NCI-H1048 (cell line): ENCODE measurements around the gene ACOT7.

Experiments
- DNase-seq: peaks from one replicate; lab custom pipeline; 2025; lab: John Stamatoyannopoulos, UW

The ACOT7 gene

DNA sequence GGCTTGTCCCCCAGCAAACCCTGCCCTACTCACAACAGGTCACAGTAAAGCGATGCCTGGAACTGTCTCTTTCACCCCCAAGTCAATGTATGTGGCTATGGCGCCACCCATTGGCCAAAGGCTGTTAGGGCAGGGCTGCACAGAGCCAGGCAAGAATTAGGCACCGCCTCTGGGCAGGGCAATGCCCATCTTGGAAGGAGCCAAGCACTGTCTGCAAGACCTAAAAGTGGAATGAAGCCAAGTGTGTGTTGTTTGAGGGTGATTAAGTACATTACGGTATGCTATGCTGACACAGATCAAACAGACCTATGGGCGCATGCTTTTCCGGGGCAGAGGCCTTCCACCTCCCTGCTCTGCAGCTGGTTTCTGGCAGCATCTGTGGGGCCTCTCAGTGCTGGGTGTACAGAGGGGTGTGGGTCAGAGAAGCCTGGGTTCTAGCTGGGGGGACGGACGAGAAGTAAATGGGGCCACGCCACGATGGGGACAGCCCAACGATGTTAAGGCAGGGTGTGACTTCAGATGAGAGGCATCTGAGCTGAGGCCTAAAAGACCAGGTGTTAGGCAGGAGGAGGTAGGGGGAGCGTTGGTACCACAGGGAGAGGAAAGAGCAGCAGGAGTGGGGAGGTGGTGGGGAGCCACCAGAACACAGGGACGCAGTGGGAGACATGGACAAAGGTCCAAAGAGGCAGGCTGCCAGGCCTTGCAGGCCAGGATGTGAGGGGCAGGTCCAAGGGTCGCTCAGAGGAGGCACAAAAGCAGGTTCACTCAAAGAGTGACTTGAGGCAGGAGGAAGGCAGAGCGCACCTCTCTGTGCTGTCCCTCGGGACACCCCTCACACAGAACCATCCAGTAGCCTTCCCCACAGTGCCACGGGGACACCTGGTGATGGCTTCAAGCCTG lies 49.8 kb downstream of the ACOT7 start:
- DNase-seq: no peak

DNA sequence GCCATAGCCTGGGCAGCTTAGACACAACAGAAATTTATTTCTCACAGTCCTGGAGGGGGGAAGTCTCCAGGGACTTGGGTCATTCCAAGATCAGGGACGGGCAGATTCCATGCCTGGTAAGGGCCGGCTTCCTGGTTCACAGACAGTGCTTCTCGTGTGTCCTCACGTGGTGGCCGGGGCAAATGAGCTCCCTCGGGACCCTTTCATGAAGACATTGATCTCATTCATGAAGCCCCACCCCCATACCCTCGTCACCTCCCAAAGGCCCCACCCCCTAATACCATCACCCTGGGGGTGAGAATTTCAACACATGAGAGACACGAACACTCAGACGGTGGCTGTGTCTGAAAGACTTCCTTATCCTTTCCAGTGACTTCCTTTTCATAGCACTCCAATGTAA lies 51.5 kb downstream of the ACOT7 start:
- no peak for DNase-seq

DNA sequence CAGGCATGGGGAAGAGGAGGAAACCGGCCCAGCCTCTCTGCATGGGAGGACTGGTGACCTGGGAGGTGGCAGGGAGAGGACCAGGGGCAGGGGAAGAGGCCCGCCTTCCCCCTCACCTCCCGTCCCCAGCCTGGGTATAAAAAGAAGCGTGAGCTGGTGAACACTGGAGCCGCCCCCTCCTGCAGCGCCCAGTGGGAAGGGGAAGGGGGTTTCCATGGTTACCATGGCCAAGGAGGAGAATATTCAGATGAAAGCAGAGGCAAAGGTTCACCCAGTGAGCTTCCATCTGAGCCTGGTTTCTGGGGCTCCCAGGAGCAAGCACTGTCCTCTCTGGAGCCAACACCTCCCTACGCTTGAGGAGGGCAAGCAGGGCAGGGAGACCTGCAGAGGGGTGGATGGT lies 54.9 kb downstream of the ACOT7 start:
- DNase-seq: no peak

DNA sequence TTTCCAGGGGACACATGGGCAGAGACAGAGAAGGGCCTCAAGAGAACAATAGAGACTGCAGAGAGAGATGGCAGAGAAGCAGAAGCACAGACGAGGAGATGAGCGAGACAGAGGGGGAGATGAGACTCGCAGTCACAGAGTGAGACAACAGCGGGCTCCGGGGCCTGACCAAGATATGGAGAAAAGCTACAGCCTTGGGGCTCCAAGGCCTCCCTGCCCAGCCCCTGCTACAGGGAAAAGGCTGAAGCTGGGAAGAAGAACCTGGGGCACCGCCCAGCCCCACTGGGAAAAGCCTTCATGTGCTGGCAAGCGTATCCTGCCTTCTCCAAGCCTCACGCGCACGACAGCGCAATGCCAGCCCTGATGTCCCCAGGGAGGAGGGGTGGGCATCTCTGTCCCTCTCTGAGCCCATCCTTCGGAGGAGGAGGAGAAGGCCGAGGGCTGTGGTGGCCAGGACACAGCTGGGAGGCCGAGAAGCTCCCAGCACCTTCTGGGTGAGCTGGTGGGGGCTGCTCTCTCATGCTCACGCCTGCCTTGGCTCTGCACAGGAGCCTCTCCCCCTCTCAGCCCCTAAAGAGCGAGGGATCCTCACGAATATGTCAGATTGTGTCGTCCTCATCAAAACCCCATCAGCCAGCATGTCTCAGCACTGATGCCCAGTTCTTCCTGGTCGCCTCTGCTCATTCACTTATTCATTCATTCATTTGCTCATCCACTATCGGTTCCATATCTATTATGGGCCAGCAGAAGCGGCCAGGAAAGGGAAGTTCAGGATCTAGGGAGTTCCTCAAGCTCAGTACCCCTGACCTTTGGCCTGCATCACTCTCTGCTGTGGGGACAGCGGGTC lies 56.6 kb downstream of the ACOT7 start:
- no peak for DNase-seq

DNA sequence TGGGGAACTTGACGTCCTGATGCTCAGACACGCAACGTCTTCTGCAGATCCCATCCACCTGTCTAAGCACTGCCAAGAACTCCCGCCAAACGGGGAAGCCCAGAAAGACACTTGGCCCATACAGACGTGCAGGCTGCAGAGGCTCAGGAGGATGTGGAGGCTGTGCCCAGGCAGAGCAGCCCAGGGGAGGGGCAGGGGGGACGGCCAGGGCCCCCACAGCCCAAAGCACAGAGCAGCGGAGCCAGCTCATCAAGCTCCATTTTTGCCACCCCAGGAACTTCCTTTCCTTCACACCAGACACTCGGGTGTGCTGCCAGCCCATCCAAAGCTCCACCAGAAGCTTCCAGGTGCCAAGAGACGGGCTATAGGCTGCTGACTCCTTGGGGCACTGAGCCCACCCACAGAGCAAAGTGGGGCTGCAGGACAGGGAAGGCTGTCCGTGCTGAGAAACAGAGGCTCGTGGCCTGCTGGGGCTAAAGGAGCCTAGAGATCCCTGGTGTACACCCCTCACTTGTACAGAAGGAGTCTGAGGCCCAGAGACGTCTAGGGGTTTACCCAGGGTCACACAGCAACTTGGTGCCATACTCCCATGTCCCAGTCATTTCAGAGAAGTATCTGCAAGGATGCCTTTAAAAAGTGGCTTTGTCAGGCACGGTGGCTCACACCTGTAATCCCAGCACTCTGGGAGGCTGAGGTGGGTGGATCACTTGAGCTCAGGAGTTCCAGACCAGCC lies 59.1 kb downstream of the ACOT7 start:
- no peak for DNase-seq

DNA sequence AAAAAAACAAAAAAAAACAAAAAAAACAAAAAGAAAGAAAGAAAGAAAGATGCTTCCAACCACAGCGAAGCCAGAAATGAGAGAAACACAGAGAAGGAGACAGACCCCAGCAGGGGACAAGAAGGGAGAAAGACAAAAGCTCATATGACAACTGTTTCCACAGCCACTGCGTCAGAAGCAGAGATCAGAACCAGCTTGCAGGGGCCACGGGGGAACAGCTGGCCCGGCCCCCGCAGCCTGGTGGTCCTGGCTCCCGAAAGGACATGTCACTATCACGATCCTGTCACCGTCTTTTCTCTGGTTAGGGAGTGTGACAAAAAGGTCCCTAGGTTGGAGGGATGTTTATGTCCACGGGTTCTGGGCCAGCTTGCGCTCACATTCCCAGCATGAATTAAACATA lies 60.7 kb downstream of the ACOT7 start:
- DNase-seq: no peak

DNA sequence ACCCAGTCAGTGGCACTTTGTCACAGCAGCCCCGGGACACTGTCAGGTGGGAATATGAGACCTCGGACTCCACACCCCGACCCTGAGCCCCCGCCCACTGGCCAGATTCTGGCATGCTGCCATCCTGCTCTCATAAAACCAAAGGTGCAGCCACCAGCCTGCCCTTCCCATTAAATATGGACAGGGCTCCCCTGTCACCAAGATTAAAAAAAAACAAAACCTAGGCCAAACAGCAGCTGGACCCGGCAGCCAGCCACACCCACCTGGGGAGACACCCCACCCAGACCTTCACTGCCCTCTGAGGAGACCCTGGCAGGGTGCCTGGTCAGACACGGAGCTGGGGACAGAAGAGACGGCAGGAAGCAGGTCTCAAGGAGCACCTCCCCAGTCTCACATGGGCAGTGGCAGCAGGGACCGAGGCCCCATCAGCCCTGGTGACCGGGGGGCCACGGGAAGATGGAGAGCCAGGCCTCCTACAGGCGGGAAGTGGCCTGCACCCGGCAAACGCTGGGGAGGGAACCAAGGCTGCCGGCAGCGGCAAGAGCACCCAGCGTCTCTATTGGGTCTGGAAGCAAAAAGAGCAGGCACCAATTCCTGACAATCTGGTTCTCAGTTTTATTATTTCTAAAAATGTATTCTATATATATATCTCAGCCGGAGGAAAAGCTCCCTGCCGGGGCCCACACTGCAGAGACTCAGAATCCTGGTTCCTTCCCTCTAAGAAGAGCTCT lies 61.9 kb downstream of the ACOT7 start:
- no peak for DNase-seq

DNA sequence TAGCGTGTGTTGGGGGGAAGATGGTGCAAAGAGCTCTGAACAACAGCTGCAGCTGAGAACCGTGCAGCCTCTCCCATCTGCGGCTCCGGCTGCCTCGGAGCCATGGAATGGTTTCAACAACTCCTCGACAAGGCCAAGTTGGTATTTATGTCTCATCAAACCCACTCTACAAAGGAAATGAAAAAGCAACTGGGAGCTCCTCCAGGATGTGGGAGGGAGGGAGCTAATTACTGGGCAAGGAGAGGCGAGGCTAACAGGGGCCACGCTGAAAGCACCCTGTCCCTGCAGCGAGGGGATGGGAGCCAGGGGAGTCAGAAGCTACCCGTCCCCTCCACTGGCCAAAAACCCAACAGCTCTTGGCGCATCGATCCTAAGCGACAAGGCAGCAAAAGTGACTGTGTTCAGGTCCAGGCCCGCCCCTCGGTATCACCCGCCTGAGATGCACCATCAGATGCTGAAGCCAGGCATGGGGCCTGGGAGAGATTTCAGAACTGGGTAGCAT lies 63.1 kb downstream of the ACOT7 start:
- DNase-seq: no peak

DNA sequence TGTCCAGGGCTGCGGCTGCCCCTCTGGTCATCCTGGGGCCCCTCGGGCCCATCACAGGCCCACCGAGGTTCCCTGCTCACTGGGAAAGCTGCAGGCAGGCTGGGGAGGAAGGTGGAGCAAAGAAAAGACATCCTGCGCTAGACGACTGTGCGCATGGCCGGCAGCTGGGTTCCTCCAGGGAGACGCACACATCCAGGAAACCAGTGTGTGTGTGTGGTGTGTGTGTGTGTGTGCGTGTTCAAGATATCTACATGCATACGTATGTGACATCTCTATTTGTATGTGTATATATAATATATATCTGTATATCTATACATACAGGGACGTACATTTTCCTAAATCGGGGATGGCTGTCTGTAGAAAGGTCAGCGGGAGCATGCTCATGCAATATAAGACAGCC lies 63.7 kb downstream of the ACOT7 start:
- no peak for DNase-seq

DNA sequence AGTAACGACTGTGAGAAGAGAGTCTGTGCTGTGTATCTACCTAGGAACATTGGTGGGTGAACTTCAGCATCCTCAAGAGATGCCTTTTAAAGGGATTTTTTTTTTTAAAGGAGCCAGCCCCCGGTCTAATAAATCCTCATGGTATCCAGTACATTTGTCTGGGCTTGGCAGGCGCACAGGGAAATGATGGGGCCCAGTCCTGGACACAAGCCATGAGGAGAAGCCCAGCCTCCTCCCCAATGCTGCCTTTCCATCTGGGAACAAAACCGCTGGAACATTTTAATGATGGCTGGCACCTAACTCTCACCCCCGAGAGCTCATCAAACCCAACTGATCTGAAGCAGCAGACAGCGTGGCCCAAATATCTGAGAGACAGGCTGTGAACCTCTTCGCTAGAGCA lies 64.2 kb downstream of the ACOT7 start:
- DNase-seq: no peak

DNA sequence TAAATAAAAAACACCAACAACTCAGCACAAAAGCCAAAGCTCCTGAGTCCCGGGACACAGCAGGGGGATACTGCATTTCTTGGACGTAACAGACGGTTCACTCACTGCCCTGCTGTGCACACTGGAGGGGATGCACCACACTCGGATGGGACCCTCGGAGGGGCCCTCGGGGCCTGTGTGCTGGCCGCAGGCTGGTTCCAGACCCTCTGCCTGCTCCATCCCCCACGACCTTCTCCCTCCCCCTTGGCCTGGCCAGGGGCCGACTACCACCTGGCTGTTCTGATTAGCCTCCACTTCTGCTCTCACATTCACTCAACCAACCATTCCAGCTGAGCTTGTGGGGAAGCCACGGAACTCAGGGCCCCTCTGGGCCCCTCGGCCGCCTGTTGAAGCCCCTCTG lies 64.9 kb downstream of the ACOT7 start:
- no peak for DNase-seq

DNA sequence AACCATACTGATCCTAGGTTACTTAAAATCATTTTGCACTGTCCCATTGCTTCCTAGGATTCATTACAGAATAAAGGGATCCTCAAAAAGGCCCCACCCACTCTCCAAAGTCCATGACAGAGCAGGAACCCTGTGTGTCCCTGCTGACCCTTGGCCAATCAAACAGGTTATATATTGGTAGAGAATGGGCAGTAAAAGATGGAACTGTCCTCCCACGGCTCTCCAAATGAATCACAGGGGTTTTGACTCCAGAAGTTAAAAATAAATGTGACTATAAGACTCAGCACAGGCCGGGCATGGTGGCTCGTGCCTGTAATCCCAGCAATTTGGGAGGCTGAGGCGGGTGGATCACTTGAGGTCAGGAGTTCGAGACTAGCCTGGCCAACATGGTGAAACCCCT lies 65.5 kb downstream of the ACOT7 start:
- no peak for DNase-seq

DNA sequence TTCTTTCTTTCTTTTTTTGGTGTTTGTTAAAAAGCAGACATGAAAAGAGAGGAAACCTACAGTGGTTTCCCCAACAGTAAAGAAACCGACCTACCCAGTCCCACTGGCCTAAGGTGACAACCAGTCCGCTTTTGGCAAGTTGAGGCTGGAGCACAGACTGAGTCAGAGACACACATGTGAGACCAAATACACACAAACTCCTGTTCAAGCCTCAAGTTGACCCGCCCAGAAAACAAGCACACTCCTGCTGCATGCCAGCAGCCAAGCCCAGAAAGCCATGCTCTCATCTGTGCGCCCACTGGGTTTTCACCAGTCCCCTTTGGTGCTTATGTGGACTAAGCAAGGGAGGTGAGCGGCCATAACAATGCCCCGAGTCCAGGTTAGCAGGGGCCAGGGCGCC lies 68.1 kb downstream of the ACOT7 start:
- DNase-seq: no peak

DNA sequence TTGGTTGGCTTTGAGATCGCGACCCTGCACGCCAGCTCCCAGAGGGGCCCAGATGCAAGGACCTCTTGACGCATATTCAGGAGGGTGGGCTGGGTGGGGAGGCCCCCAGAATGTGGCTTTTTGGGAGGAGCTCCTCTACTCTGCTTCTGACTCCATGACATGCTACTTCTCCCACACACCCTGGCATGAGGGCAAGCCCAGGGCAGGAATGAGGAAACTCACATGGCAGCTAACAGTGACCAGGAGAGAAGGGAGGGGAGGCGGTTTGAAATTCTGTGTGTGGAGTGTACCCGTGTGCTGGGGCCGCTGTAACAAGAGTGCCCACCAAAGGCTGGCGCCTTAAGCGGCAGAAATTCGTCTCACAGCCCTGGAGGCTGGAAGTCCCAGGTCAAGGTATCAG lies 71.4 kb downstream of the ACOT7 start:
- DNase-seq: no peak

DNA sequence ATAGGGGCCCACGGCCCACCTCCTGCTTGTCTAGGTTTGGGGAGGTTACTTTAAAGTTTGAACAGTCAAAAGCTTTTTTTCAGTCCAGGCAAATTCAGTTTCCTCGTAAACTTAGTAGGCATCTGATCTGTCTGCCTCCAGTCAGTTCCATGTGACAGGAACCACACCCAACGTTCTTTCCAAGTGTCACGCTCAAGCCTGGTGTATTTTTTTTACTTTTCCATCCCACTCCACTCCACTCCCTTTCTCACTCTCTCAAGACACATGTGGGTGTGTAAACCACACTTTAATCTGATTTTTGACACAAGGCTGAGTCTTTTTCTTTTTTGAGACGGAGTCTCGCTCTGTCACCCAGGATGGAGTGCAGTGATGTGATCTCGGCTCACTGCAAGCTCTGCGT lies 72.4 kb downstream of the ACOT7 start:
- DNase-seq: no peak

DNA sequence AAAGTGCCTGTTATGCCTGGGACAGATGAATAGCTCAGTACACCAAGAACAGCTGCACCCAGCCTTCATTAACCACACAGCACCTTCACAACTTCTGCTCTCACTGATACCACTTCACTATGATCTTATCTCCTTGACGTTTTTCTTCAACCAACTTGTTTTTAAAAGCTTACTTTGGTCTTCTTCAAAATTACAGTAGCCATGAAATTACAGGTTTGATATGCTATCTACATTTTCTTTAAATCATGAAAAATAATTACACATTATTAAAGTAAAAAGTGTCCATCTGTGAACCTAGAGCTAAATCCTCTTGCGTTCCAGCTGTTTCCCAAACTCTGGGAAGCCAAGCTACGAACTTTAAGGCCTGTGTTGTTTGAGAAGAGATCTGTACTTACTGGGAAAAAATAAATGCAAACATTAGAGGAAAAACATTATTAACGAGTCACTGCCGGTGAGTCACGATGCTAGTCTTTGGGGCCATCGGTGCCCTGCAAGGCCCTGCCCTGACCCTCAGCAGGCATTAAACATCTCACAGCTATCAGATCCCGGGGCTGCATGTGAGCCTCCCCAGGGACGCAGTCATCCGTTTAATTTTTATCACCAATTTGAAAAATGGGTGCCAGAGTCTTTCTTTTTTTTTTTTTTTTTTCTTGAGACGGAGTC lies 76.3 kb downstream of the ACOT7 start:
- no peak for DNase-seq

DNA sequence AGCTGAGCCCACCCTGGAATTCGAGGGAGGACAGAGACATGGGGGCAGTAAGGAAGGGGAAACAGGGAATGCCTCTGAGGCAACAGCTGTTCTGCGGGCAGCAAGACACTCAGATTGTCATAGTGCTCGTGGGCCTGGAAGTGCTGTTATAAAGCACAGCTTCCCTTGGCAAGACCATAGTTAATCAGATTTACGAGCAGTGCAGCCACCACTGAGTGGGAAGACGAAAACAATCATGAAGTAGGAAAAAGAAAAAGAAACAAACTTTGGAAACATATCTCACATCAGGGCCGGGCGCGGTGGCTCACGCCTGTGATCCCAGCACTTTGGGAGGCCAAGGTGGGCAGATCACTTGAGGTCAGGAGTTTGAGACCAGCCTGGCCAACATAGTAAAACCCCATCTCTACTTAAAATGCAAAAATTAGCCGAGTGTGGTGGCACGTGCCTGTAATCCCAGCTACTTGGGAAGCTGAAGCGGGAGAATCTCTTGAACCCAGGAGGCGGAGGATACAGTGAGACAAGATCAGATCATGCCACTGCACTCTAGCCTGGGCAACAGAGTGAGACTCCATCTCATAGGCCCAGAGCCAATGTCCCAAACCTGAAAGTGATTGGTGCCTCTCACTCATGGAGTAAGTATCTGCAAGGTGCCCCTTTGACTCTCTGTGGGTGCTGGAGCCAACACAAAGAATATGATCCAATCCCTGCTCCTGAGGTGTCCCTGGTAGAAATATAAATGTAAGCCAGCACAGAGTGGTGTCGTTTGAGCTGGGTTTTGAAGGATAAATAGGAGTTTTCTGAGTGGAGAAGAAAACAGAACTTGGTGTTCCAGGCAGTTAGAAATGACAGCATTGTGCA lies 77.1 kb downstream of the ACOT7 start:
- no peak for DNase-seq

DNA sequence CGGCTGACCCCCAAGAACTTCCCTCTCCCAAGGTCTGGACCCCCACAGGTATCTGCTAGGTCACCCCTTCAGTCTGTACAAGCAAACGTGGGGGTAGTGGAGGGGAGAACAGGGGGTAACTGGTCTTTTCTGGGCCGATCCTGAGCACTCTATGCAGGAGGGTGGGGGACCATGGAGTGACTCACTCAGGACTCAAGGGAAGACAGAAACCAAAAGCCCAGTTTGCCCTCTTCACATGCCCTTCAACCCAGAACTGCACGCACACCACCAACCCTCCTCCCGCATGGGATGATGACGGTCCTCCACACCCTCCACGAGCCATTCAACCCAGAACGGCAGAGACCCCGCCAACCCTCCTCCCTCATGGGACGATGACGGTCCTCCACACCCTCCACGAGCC lies 79.1 kb downstream of the ACOT7 start:
- no peak for DNase-seq

DNA sequence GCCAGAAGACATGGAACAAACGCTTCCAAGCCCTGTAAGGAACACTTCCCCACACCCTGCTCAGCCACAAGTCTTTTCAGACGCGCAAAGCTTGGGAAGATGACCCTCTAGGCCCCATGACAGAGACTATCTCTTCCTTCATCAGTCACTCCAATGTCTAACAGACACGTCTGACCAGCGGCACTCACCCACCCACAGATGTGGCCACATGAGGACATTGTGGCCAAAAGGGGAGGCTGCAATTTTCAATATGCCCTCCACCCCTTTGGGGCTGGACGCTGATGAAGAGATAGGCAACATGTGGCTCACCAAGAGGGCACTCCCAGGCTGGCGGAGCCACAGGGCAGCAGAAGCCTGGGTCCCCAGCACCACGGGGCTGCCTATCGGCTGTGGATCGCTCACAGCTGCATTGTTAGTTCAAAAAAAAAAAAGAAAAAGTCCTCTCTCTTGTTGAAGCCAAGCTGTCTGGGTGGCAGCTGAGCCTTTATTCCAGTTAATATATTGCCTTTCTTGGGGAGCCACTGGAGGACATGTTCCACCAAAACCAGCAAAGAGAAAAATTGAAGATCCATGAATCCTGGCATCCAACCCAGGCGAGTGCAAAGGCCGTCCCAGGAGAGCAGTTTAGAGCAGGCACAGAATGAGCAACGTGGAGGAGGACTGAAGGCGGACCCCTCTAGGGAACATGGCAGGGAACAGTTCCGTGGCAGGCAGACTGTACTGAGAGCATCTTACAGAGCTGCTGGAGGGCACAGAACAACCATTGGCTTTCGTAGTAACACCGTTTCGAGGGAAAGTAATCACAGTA lies 80.0 kb downstream of the ACOT7 start:
- DNase-seq: no peak
